ENCODE results near the gene ATP2B3. TPM values are rescaled to one million over a fixed set of nuclear protein-coding genes. Genes with fewer than 3 reads are reported as not detected.

The ATP2B3 gene
- total RNA-seq, 1 experiment from 2014 or later = 0.35 TPM

DNA sequence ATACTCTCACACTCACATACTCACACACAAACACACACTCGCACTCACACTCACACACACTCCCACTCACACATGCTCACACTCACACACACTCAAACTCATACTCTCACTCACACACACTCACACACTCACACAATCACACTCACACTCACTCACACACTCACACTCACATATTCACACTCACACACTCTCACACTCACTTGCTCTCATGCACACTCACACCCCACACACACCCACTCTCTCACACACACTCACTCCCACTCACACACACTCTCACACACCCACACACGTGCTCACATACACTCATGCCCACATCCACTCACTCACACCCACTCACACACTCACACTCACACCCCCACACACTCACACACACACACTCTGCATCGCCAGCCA, 4.9 kb upstream of the ATP2B3 start:
- no peak overlapping the region for H2BK20ac ChIP-seq (ENCODE audit: low read depth, low read length, poor library complexity, severe bottlenecking)
- H2AK5ac ChIP-seq (ENCODE audit: insufficient read length, low read length) = no peak overlapping the region
- H3K27me3 Mint-ChIP-seq (ENCODE audit: low read depth) = peaks cover 24% of the 10 kb centered on the region
- H3K79me1 ChIP-seq (ENCODE audit: insufficient read depth, low read depth, low read length, poor library complexity, severe bottlenecking) = no peaks in the 10 kb centered on the region
- no peak overlapping the region for H3K4ac ChIP-seq (ENCODE audit: low read depth, low read length)
- no peak overlapping the region for H3K27ac Mint-ChIP-seq
- H3K4me3 Mint-ChIP-seq = no peak overlapping the region
- H2BK120ac ChIP-seq (ENCODE audit: low read depth, low read length, poor library complexity, severe bottlenecking) = no peak overlapping the region
- no peaks in the 10 kb centered on the region for H3K23me2 ChIP-seq (ENCODE audit: insufficient read length, low read depth, low read length, poor library complexity, severe bottlenecking)
- no peak overlapping the region for H2BK12ac ChIP-seq (ENCODE audit: insufficient read length, low read depth, low read length)
- H3T11ph ChIP-seq (ENCODE audit: low read length) = no peak overlapping the region
- no peak overlapping the region for H3K18ac ChIP-seq (ENCODE audit: insufficient read length, low read depth, low read length)
- WGBS (ENCODE audit: extremely low coverage, insufficient read length, low lambda C conversion rate) = 100% methylated on average over 2 of the region's 3 CpGs
- H3K9me3 Mint-ChIP-seq = peaks cover 50 to 51% of the 10 kb centered on the region in 2 experiments
- no peak overlapping the region for H2BK15ac ChIP-seq (ENCODE audit: low read depth, low read length)
- no peak overlapping the region for H3K23ac ChIP-seq (ENCODE audit: insufficient read length, low read depth, low read length)
- DNase-seq = no peak
- H3K27ac ChIP-seq (ENCODE audit: insufficient read length, low read depth, low read length) = no peak overlapping the region
- H3K56ac ChIP-seq (ENCODE audit: insufficient read length, low read depth, low read length) = no peak overlapping the region
- H3K4me2 ChIP-seq (ENCODE audit: insufficient read depth, insufficient read length, low read length) = no peak overlapping the region
- H3K79me2 ChIP-seq (ENCODE audit: insufficient read depth, low read length) = no peaks in the 10 kb centered on the region
- no peak overlapping the region for H2BK5ac ChIP-seq (ENCODE audit: insufficient read length, low read length)
- no peak overlapping the region for H4K91ac ChIP-seq (ENCODE audit: insufficient read length, low read depth, low read length)
- no peaks in the 10 kb centered on the region for H3K4me1 ChIP-seq (ENCODE audit: insufficient read depth, low read length)
- H4K20me1 ChIP-seq (ENCODE audit: control insufficient read depth, insufficient read depth, insufficient read length) = peaks cover 2% of the 10 kb centered on the region
- peaks cover 21% of the 10 kb centered on the region for H3K9me3 ChIP-seq (ENCODE audit: control insufficient read depth, low read depth, low read length)
- H3K4me1 Mint-ChIP-seq = peaks cover 2 to 4% of the 10 kb centered on the region in 2 experiments; a peak in 2 of 4 replicates
- TF ChIP-seq, protein P1, sequence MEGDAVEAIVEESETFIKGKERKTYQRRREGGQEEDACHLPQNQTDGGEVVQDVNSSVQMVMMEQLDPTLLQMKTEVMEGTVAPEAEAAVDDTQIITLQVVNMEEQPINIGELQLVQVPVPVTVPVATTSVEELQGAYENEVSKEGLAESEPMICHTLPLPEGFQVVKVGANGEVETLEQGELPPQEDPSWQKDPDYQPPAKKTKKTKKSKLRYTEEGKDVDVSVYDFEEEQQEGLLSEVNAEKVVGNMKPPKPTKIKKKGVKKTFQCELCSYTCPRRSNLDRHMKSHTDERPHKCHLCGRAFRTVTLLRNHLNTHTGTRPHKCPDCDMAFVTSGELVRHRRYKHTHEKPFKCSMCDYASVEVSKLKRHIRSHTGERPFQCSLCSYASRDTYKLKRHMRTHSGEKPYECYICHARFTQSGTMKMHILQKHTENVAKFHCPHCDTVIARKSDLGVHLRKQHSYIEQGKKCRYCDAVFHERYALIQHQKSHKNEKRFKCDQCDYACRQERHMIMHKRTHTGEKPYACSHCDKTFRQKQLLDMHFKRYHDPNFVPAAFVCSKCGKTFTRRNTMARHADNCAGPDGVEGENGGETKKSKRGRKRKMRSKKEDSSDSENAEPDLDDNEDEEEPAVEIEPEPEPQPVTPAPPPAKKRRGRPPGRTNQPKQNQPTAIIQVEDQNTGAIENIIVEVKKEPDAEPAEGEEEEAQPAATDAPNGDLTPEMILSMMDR (conservative IDR thresholded peaks at IDR 0.05) = no peak
- no peak overlapping the region for H3K9ac ChIP-seq (ENCODE audit: extremely low read depth, insufficient read length, low read length)
- H3K36me3 Mint-ChIP-seq (ENCODE audit: insufficient read depth in 1 of 3, low read depth in 3 of 3) = peaks cover 0 to 4% (median 4%) of the 10 kb centered on the region in 3 experiments; a peak in 4 of 7 replicates
- H3K27me3 ChIP-seq (ENCODE audit: insufficient read depth, low read length) = peaks cover 2% of the 10 kb centered on the region; the same call in 1 of the 2 replicates
- H4K5ac ChIP-seq (ENCODE audit: insufficient read length, low read depth, low read length) = no peak overlapping the region
- no peak overlapping the region for H3K14ac ChIP-seq (ENCODE audit: insufficient read depth, low read length)
- H2AFZ ChIP-seq (ENCODE audit: low read length) = no peak overlapping the region
- no peak overlapping the region for H4K8ac ChIP-seq (replicated peaks; ENCODE audit: insufficient read length, low read depth, low read length)

All from H9 (cell line).